HS-5 (cell line): ENCODE data around the gene MACROD2.
A peak's percentile ranks its signal among the peaks of the same experiment; 100 is the strongest.

ENCODE experiments used
- DNase-seq: peaks from one replicate; pipeline ENCODE4 v3.0.0-alpha.2; 2012; ENCODE audit warnings: low read depth

MACROD2 gene

DNA sequence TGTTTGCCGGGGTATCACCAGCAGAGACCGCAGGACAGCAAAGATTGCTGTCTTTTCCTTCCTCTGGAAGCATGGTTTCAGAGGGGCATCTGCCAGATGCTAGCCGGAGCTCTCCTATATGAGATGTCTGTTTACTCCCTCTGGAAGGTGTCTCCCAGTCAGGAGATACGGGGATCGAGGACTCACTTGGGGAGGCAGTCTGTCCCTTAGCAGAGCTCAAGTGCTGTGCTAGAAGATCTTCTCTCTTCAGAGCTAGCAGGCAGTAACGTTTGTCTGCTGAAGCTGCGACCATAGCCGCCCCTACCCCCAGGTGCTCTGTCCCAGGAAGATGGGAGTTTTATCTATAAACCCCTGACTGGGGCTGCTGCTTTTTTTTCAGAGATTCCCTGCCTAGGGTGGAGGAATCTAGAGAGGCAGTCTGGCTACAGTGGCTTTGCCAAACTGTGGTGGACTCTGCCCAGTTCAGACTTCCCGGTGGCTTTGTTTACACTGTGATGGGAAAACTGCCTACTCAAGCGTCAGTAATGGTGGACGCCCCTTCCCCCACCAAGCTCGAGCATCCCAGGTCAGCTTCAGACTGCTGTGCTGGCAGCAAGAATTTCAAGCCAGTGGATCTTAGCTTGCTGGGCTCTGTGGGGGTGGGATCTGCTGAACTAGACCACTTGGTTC lies 475.0 kb downstream of the MACROD2 start:
- no peak for DNase-seq

GRCh38 chr20:14470977-14471661 lies 475.8 kb downstream of the MACROD2 start:
- DNase-seq: no peak

DNA sequence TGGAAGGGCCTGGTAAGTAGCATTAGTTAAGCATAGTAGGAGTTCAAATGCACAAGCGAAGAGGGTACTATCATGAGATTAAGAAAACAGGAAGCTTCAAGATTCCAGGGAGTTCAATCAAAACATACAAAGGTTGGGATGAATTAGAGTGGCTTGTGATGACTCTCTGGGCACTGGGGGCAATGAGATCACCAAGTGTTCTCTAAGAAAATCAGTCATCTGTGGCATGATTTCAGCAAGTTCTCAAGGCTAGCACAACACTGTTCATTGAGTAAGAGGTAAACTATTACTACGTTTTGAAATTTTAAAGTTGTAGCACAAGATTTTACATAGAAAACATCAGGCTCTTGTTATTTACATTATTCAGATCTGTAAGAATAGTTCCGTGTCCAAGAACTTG lies 481.8 kb downstream of the MACROD2 start:
- DNase-seq: peak; percentile 74

GRCh38 chr20:14478126-14478525 lies 482.8 kb downstream of the MACROD2 start:
- no peak for DNase-seq

DNA sequence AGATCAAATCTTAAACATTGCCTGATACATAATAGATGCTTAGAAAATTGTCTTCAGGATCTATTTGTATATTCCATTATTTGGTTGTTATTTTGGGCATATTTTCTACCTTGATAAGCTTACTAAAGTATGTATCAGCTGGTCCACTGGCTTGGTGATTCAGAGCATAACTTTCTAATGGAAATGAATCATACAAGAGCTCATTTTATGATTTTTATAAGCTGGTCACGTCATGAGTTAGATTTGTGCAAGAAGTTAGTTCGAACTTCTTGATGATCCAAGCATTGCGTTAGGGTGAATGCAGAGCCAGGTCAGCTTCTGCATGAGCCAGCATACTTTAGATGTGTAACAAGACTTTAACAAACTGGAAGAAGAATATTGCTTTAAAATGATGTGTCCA lies 486.5 kb downstream of the MACROD2 start:
- DNase-seq: peak; percentile 74

GRCh38 chr20:14488212-14488611 lies 492.9 kb downstream of the MACROD2 start:
- DNase-seq: no peak

DNA sequence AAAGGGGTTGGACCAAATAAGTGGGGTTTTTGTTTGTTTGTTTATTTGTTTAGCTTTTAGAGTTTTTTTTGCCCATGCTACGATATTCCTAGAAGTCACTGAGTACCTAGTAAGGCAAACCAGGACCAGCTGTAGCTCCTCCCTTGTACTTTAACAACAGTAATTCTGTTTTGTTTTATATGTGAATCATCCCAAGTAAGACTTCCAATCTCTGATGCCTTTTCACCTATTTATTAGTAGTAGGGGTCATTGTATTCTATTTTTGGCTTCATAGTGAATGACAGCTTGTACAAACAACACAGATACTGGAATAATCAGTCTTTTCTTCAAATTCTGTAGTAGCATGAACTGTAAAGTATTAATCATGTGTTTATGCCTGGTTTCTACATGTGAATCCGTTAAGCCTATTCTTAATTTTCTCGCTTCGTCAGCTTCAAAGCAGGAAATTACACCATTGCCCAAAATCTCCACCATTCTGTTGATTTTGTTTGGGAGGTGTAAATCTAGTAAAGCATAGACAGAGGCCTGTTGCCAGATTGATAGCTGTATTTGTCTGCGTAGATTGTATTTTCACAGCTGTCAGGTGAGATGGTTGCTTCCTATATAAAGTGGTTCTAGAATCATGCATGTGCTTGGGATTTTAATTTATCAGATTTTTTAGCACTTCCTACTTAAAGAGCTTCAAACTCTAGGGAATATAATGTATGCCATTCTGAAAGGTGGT lies 493.6 kb downstream of the MACROD2 start:
- no peak for DNase-seq

GRCh38 chr20:14489544-14489943 lies 494.2 kb downstream of the MACROD2 start:
- DNase-seq: no peak

DNA sequence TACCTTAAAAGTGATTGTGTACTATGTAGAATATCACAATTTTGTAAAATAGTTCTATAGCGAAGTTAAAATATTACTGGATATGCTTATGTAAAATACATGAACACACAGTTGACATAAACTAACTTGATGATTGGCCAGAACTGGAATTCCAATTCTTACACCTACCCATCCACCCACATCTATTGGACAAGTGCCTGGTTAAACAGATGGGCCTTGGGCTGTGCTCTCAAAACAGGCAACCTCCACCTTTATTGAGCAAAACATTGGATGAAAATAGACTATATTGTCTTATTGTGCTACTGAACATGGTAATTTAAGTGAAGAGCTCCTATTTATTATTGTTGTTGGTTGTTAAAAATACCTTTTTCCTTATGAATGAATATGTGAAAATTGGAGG lies 496.1 kb downstream of the MACROD2 start:
- no peak for DNase-seq

- no peak for DNase-seq
Observed at GRCh38 chr20:14493408-14493807, 498.1 kb downstream of the MACROD2 start.

GRCh38 chr20:14494355-14494754 lies 499.0 kb downstream of the MACROD2 start:
- DNase-seq: no peak

DNA sequence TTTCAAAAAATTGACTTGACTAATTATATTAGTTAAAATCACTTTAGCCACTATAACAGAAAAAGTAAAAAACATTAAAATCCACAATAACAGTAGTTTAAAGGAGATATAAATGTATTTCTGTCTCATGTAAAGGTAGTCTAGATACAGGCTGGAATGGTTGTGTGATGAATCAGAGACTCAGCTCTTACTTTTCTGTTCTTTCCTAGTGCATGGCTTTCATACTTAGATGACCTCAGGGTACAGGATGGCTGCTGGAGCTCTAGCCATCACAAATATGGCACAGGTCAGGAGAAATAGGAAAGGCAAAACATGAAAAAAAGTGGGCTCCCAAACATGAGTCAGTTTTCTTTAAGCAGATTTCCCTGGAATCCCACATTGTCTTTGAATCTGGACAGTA lies 499.8 kb downstream of the MACROD2 start:
- DNase-seq: no peak

DNA sequence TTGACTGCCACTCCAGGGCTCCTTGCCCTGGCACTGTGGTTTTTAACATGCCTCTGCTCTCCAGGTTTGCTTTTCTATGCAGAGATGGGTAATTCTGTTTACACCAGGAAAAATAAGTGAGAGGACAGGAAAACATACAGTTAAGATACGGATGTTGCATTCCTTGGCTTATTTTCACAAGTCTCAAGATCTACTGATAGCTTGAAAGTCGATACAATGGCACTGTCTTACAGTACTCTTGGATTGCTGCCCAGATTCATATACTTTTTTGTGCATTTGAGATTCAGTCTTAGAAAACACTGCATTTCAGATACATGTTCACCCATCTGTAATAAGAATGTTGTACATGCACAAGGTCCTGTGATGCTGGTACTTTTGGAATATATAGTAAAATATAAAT lies 501.7 kb downstream of the MACROD2 start:
- DNase-seq: no peak

- no peak for DNase-seq
Observed at GRCh38 chr20:14498772-14499171, 503.5 kb downstream of the MACROD2 start.

GRCh38 chr20:14505476-14505875 lies 510.2 kb downstream of the MACROD2 start:
- DNase-seq: no peak

DNA sequence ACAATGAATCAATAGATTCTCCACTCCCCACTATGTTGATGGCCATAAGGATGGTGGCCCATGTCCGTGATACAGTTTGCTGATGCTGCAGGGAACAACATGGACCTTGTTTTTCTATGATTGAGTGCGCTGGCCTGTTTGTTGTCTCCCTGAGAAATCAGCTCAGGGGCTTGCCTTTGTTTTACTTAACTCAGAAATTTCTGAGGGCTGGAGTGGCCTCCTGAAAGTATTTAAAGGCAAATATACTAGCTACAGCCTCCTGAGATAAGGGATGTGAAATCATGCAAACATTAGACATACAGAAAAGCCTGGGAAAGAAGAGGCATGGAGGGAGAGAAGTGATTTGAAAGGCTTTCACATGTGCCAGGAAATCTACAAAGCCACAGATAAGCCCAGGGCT lies 512.4 kb downstream of the MACROD2 start:
- no peak for DNase-seq

- no peak for DNase-seq
Observed at GRCh38 chr20:14510341-14510740, 515.0 kb downstream of the MACROD2 start.

- DNase-seq: no peak
Observed at GRCh38 chr20:14512839-14513238, 517.5 kb downstream of the MACROD2 start.

- DNase-seq: no peak
Observed at GRCh38 chr20:14518648-14519047, 523.3 kb downstream of the MACROD2 start.

GRCh38 chr20:14521016-14521415 lies 525.7 kb downstream of the MACROD2 start:
- no peak for DNase-seq

DNA sequence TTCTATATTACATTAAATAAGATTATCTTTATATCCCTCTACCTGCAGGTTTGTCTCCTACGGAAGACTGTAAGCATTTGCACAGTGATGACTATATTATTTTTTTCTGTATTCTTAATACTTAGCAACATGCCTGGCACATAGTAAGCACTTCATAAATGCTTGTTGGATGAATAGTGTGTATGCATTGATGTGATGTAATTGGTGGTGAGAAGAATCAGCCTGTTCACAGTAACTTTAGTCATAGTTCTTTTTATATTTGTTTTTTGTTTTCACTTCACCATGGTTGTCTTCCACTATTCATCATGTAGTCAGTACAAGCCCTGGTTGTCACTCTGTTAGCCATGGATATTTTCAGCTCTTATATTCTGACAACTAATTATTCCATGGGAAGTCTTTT lies 526.1 kb downstream of the MACROD2 start:
- DNase-seq: peak; percentile 3

DNA sequence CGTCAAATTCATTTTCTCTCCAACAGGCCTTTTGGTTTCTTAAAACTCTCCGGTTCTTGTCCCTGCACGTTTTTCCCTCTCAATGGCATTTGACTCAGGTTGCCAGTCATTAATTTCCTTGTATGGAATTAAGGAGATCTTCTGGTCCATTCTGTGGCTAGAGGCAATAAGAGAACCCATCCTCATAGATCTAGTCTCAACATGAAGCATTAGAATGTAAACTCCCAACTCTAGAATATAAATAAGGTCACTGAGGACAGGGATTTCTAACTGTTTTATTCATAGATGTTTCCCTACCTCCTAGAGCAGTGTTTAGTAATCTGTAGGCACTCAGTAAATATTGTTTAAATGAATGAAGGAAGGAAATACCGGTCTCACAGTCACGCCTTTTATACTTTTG lies 527.3 kb downstream of the MACROD2 start:
- DNase-seq: no peak

DNA sequence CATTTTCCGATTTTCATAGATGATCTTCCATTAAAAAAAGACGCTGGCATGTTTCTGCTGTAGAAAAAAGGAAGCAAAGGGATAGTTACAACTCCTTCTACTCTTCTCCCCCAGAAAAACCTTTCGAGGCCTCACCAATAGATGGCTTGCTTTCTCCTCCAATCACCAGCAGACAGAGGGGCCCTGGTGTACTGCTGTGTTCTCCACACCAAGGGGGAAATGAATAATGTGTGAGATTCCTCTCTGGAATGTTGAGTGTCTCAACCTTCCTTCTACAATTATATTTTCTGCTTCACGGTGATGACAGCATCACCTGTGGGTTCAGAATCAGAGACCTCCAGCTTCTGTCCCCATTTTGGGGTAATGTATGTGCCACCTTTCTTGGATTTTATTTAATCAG lies 527.8 kb downstream of the MACROD2 start:
- peak; percentile 28 for DNase-seq
